ENCODE data around the gene ENKD1. TPM values are rescaled to one million over a fixed set of nuclear protein-coding genes. Genes with fewer than 3 reads are reported as not detected.

The ENKD1 gene
- total and polyA plus RNA-seq, 2 of the 13 experiments (the other 11 are each of a cell fraction or from before 2014, with no cell fraction given), result 10.8 to 20.8 TPM

GRCh38 chr16:67659675-67660563, 6.6 kb downstream of the ENKD1 start, which contains the start of gene ACD (continued):
- TF ChIP-seq HNF4A (CRISPR knock-in tag; IDR thresholded peaks at IDR 0.05), result peak; percentile 79
- TF ChIP-seq PBX2 (CRISPR knock-in tag; IDR thresholded peaks at IDR 0.05), result no peak
- TF ChIP-seq ZFP41 (CRISPR knock-in tag; IDR thresholded peaks at IDR 0.05; ENCODE audit: borderline replicate concordance), result peak; percentile 89; the same call in 1 of the 2 replicates
- no peak for TF ChIP-seq GTF2F1 (IDR thresholded peaks at IDR 0.05; ENCODE audit: low read length)
- peak; percentile 83 for TF ChIP-seq ZNF777 (CRISPR knock-in tag; IDR thresholded peaks at IDR 0.05)
- TF ChIP-seq TFDP2 (CRISPR knock-in tag; IDR thresholded peaks at IDR 0.05), result peak; percentile 89
- TF ChIP-seq ZNF639 (CRISPR knock-in tag; conservative IDR thresholded peaks at IDR 0.05), result 0 out of 2 replicates have a peak, but pooled peaks have one; percentile 77
- TF ChIP-seq ZNF792 (CRISPR knock-in tag; IDR thresholded peaks at IDR 0.05), result peak; percentile 71
- 0 out of 2 replicates have a peak, but pooled peaks have one; percentile 12 for TF ChIP-seq MAFG (CRISPR knock-in tag; IDR thresholded peaks at IDR 0.05)
- 0 out of 2 replicates have a peak, but pooled peaks have one; percentile 51 for TF ChIP-seq DPF2 (CRISPR knock-in tag; IDR thresholded peaks at IDR 0.05; ENCODE audit: borderline replicate concordance, low read depth)
- peak; percentile 97; the same call in 1 of the 2 replicates for TF ChIP-seq ZNF598 (CRISPR knock-in tag; IDR thresholded peaks at IDR 0.05; ENCODE audit: borderline replicate concordance)
- TF ChIP-seq HMGXB4 (CRISPR knock-in tag; IDR thresholded peaks at IDR 0.05; ENCODE audit: borderline replicate concordance in 1 of 2, low read depth in 1 of 2), result peak; percentile 25 to 90; a peak in 3 of 4 replicates
- 0 out of 4 replicates have a peak, but pooled peaks of 1 of the 2 experiments have one; percentile 12 for TF ChIP-seq NR2F1 (CRISPR knock-in tag; IDR thresholded peaks at IDR 0.05)
- TF ChIP-seq ZNF44 (CRISPR knock-in tag; IDR thresholded peaks at IDR 0.05), result peak; percentile 73; the same call in 1 of the 2 replicates
- peak; percentile 82 for TF ChIP-seq ELF1 (CRISPR knock-in tag; IDR thresholded peaks at IDR 0.05)
- TF ChIP-seq SP2 (CRISPR knock-in tag; IDR thresholded peaks at IDR 0.05), result peak; percentile 56
- TF ChIP-seq ATF7-NPFF (CRISPR knock-in tag; IDR thresholded peaks at IDR 0.05; ENCODE audit: low read depth), result peak; percentile 72; the same call in 1 of the 2 replicates
- TF ChIP-seq ZNF550 (CRISPR knock-in tag; IDR thresholded peaks at IDR 0.05; ENCODE audit: borderline replicate concordance), result 0 out of 2 replicates have a peak, but pooled peaks have one; percentile 18
- TF ChIP-seq HIC2 (CRISPR knock-in tag; IDR thresholded peaks at IDR 0.05; ENCODE audit: low read depth), result peak; percentile 5; the same call in 1 of the 2 replicates

Data from HepG2 (cell line).